ENCODE data around the gene DLG1.
A peak's percentile ranks its signal among the peaks of the same experiment; 100 is the strongest.

Gene DLG1

GRCh38 chr3:197317250-197317963 is 19.0 kb upstream of the DLG1 start:
- DNase-seq = no peak

DNA sequence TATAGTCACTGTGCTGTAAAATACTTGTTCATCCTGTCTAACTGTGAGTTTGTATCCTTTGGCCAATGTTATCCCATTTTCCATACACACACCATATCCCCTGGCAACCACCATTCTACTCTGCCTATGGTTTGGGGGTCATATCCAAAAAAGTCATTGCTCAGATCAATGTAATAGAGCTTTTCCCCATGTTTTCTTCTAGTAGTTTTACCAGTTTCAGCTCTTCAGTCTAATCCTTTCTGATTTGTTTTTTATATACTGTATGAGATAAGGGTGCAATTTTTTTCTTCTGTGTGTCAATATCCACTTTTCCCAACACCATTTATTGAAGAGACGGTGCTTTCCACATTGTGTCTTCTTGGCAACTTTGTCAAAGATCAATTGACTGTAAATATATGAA is 14.0 kb upstream of the DLG1 start:
- no peak for DNase-seq

DNA sequence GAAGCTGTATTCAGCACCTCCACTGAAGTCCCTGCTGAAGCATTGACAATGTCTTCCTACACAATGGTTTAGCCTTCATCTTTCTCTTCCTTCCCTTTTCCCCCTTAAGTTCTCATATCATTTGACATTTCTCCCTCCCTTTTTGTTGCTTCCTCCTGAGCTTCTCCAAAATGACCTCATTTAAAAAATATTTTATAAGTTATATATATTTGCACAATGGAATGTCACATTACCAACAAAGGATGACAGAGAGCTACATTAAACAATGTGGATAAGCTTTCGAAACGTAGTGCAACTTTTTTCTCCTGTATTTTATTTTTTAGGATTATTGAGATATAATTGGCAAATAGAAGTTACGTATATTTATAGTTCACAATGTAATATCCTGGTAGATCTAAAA is 13.2 kb upstream of the DLG1 start:
- DNase-seq = no peak

DNA sequence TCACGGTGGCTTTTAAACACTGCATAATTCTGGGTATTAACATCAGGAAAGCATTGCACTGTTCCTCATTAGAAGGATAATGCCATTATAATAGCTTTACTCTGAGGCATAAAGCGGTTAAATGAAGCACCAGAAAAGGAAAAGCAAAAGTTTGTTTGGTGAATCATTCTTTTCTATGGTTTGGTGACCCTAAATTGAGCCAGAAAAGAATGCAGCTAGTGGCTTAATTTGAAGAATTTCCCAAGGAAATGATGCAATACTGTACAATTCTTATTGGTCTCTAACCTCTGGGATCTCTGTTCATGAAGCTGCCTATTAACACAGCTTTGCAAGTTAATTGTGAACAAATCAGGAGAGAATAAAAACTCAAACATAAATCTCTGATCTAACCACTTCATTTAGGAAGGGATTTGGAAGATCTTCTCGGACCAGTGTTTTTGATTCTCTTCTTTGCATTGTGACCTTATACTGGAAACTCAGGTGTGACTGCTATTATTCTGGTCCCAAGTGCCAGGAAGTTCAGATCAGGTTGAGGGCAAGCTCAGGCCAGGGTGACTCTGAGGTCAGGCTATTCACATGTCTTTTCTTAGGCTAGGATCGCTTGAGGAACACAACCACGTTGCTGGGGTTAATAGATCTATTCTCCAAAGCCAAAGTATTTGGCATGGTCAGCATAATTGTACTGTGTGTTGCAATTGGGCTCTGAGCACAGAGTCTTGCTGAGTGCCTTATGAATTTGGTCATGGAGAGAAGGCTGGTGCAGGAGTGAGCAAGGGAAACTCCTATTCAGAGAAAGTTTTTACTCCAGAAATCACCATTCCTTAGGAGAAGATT is 11.3 kb upstream of the DLG1 start:
- no peak for DNase-seq

DNA sequence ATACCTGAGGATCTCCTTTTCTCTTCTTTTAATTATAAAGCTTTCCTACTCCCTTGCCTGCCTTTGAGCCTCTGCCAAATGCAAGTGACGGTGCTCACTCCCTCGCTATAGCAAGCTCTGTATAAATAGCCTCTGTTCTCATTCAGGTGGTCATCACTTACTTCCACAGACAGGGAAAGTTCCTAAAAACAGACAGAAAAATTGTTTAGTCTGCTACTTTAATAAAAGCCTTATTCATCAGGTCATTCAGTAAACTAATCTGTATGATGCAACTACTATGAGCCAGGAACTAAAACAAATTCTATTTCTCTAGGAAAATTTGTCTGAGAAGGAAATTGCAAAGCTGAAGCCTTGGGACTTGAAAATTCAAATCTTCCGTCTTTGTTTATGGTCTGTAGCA is 10.2 kb upstream of the DLG1 start:
- DNase-seq = no peak

GRCh38 chr3:197306374-197307086 is 8.1 kb upstream of the DLG1 start:
- DNase-seq = no peak

- peak; percentile 5 for DNase-seq
Observed at GRCh38 chr3:197305854-197306253, 7.4 kb upstream of the DLG1 start.

DNA sequence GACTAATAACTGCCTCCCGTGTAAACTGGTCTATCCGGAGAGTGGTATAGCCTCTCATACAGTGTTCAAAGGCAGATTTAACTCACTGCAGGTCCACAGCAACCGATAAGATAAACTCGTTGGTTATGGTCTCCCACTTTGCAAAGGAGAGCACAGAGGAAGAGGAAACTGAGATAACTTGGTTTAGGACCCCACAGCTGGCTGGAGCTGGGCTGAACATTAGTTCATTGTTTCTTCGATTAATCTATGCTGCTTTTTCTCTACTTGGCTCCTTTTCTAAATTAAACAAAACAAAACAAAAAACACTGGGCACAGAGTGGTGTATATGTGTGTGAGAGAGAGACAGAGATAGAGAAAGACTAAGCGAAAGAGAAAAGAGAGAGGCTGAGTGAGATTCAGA is 5.0 kb upstream of the DLG1 start:
- no peak for DNase-seq

- no peak for DNase-seq
Observed at GRCh38 chr3:197302696-197303341, 4.4 kb upstream of the DLG1 start.

GRCh38 chr3:197302033-197302432 is 3.6 kb upstream of the DLG1 start:
- no peak for DNase-seq

DNA sequence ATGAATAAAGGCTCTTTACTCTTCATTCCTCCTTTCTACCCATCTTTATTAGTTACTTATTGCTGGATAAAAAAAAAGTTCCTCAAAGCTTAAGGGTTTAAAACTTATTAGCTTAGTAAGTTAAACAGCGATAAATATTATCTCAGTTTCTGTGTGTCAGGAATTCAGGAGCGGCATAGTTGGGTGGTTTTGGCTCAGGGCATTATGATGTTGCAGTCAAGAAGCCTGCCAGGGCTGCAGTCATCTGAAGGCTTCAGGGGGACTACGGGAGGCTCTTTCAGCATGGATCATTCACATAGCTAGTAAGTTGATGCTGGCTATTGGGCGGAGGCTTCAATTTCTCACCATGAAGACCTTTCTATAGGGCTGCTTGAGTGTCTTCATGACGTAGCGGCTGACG is 1.9 kb upstream of the DLG1 start:
- no peak for DNase-seq

- peak; percentile 52 for DNase-seq
Observed at GRCh38 chr3:197298945-197299854, 788 bp upstream of the DLG1 start.

DNA sequence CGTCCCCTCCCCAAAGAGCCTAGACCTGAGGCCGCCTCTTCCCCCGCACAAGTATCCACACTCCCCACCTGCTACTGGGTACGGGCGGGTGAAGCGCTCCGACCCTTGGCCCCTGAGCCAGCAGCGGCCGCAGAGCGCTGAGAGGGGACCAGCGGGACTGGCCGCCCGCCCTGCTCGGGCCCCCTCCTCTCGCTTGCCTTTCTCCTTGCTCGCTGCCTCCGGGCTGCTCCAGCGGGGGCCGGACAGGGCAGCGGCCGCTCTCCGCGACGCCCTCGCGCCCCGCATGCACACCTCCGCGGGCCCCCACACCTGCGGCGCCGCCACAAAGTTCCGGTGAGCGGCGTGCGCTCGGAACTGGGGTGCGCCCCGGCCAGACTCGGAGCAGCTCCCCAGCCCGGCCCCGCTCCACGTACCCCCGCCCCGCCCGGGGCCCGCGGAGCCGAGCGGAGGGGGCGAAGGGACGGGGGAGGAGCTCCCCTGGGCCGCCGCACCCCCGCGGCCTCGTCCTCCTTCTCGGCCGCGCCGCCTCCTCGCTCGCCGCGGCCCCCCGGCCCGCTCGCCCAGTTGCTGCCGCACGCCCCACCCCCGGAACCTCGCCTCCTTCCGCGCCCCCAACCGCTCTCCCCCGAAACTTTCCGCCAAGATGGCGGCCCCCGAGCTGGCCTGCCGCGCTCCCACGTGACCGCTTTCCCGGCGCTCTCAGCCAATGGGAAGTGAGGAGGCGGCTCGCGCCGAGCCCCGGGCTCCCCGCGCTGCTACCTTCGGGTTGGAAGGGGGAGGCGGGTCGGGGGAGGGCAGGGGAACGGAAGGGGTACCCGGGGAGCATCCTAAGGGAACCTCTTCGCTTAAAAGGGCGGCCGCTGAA is 704 bp downstream of the DLG1 start:
- DNase-seq = peak; percentile 94

DNA sequence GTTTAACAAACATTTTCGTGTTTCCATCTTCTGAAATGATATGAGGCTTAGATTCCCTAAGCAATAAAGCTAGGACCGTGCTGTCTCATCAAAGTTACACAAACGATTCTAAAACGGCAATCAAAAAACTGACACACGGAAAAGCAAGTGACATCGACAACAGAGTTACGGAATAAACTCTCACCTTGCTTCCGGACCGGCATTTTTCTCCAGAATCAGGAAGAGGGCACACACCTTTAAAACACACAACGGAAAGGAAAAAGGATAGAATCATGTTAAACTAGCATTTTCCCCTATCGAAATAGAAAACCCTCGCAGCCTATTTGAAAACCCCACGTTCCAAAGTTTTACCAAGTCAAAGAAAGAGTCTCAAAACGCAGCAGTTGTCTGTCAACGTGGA is 1.4 kb downstream of the DLG1 start:
- peak; percentile 12 for DNase-seq

- no peak for DNase-seq
Observed at GRCh38 chr3:197296545-197296944, 1.9 kb downstream of the DLG1 start.

DNA sequence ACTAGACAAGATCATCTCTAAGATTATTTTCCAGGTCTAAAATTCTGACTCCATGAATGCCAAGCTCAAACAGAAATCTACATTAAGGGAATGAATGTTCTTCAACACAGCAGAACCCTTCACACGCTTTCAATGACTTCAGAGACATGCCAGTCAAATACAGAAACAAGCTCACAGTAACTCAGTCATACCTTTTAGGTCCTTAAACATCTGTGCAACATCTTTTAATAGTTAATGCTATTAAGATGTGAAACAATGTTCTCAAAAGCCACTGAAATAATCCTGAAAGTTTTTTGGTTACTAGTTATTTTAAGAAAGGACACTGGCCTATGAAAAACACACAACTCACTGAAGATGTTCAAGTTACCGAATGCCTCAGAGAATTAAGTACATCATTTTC is 2.5 kb downstream of the DLG1 start:
- DNase-seq = no peak

DNA sequence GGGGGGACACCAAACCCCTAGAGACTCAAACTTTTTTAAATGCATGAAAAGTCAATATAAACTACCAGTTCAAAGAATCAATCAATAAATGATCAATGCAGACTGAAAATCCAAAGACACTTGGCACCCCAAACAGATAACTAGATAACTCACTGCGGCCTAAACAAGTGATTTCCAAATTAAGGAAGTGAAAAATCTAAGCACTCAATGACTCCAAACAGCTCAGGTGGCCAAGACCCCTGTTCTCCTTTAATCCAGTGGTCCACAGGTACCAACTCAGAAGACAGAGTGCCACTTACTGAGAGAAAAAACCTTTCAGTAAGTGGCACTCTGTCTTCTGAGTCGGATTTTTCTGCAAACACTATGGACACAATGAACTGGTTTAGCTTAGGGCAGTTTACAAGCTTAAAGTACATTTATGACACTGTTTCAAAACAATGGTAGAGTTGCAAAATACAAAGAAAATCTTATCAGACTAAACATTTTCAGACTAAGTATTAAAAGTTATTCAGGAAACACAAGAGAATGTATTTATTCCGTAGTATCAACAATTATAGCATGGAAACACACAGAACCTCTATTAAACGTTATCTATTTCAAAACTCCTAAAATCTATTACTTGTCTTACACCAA is 4.7 kb downstream of the DLG1 start:
- no peak for DNase-seq

DNA sequence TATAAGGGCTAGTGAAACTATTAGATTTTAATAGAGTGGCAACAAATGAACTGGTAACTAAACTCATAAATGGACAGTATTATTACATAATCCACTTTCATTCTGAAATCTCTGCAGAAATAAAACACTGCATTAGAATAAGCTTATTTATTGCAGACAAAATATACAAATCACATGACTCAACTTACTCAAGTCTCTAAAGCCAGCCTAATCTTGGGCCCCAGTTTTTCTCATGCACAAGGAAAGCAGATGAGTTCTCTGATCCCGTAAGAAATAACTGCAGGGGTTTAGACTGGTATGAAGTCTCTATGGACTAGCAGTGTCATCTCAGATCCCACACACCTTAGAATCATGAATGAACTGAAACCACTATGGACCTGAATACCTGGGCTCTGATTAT is 5.8 kb downstream of the DLG1 start:
- no peak for DNase-seq

DNA sequence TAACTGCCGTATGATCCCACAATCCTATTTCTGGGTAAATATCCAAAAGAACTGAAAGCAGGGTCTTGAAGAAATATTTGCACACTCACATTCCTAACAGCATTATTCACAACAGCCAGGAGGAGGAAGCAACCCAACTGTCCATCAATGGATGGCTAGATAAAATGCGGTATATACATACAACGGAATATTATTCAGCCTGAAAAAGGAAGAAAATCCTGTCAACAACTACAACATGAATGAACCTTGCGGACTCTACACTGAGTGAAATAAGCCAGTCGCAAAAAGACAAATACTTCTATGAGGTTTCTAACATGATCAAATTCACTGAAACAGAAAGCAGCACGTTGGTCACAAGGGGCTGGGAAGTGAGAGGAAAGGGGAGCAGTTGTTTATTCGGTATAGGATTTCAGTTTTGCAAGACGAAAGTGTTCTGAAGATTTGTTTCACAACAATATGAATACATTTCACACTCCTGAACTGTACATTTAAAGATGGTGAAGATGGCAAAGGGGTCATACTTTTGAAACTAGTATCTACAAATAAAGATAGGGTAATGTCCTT is 6.2 kb downstream of the DLG1 start:
- DNase-seq = no peak

DNA sequence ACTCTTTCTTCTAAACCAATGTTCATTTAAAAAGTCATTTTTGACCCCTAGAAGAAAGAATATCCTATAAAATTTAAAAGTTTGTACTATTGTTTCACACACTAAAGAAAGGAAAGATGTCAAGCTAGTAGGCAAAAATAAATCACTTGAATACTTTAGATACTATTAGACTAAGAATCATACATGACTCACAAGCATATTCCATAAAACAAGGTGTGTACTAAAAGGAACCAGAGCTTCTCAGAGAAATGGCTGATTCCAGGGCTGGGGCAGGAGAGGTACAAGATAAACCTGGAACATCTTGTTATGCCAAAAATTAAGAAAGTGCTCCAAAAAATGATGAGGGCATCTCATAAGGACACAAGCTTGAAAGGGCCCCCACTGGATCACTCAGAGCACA is 8.7 kb downstream of the DLG1 start:
- no peak for DNase-seq

Measured in stimulated activated CD4-positive, alpha-beta T cell treated with anti-CD3 and anti-CD28 coated beads, Interleukin-15, amount 100 ng/mL, for 24 hours (primary cell).